Measurements from ENCODE around the gene ADGRG3.

ADGRG3 gene

DNA sequence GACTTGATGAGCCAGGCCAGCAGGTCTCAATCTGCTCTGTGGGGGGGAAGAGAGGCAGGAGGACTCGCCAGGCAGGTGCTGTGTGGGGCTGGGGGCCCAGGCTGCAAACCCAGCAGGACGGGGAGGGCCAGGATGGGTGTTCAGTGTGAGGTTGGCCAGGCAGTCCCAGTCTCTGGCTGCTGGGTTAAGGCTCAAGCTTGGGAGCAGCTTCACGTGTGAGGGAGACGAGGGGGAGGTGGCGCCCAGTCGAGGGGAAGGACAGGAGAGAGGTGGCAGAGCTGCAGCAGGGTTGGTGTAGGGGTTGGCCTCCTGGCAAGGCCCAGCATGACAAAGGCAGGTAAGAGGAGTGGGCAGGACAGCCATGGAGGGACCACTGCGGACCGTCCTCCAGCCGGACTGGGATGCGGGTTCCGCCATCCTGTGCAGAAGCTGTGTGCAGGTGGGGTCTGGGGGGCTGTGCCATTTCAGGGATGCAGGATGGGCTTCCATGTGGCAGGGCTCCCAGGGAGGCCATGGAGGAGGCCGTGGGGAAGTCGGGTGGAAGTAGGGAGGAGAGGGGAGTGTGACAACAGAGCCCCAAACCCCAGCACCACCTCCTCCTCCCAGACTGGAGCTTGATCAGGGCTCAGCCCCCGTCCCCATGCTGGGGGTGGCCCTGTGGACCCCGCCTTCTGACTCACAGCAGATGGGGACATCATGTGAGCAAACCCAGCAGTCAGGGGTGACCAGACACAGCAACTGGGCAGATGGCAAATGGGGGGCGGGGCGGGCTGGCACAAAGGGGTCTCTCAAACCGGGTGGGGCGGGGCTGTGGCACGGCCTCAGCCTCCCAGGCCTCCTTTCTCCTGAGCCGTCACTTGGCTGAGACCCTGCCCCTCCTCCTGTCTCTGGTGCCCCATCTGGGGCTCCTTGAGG, 36.9 kb upstream of the ADGRG3 start:
- DNase-seq: no peak

DNA sequence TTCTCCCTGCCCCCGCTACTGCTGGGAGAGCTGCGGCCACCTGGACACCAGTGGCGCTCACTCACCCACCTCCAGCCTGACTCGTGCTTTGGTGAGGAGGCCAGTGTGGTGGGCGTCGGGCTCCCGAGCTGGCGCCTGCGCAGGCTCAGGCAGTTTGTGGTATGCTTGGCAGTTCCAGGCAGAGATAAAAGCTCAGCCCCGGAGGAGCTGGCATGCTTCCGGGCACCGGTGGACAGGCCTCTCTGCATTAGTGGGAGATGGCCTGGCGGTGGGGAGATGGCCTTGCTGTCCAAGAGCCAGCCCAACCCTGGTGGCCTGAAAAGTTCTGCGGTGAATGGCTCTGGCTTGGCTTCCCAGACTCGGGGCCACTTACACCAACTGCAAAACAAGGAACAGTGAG, 35.5 kb upstream of the ADGRG3 start:
- DNase-seq: no peak

DNA sequence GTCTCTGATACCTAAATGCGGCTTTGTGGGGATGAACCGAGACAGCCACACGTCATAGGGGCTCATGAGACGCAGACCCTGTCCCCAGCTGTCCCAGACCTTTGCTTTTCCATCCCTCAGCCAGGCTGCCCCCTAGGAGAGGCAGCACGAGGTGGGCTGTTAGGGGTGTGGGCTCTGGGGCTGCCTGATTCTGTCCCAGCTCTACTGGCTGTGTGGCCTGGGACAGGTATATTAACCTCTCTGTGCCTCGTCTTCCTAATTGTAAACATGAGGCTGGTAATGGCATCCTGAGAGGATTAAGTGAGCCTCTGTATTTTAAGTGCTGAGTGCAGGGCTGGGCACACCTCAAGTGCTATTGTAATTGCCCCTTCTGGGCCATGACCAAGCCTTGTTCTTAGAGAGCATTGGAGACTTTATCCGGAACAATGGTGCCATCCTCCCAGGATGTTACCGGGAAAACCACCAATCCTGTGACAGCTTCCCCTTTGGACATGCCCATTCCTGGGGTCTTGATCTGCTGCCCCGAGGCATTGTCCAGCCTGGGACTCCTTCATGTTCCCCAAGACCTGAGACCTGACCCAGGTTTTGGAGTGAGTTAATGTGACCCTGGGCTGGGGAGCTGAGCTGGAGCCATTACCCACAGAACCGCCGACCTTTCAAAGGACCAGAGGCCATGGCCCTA, 34.6 kb upstream of the ADGRG3 start:
- DNase-seq: no peak

DNA sequence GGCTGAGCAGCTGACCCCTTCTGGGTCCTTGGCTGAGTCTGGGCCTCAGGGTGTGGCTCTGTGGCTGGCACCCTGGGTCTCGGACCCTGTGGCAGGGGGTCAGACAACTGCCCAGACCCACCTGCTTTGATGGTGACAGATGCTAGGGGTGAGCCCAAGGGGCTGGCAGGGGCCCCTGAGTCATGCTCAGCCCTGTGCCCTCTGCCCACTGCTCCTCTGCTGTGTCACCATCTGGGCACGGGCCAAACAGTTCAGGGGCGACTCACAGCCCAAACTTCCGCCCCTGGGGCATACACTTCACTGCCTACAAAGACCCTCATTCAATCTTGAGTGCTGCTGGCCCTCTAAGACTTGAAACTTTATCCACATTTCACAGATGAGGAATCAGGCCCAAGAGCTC, 33.9 kb upstream of the ADGRG3 start:
- no peak for DNase-seq

DNA sequence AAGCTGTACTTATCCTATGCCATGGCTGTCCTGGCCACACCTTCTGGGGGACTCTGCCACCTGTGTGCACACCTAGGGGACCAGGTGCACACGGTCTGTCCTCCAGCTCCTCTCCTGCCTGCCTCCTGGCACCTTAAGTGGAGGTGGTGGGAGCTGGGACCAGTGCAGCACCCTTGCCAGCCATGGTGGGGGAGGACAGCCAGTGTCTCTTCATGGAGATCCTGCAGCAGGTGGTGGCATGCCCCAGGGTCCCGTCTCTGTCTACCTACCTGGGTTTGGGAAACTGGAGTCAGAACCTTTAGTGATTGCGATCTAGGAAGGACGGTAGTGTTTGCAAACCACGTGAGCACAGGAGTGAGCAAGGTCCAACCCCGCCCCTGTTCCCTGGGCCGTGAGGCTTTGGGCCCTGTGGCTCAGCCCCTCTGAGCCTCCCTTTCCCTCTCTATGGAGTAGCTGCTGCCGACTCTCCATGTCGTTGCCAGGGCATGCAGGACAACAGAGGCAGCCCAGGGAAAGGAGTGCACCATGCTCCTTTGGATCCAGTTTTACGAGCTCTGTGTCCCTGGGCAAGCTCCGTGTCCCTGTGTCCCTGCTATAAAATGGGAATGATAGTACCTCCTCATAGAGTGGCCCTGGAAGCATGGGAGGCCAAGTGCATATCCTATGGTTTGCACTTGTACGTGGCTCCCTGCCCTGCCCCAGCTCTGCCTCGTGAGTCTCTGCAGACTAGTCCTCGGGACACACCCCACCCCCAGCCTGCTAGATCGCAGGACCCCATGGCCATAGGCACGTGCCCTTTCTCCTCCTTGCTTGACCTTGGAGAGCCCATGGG, 32.6 kb upstream of the ADGRG3 start:
- DNase-seq: no peak

DNA sequence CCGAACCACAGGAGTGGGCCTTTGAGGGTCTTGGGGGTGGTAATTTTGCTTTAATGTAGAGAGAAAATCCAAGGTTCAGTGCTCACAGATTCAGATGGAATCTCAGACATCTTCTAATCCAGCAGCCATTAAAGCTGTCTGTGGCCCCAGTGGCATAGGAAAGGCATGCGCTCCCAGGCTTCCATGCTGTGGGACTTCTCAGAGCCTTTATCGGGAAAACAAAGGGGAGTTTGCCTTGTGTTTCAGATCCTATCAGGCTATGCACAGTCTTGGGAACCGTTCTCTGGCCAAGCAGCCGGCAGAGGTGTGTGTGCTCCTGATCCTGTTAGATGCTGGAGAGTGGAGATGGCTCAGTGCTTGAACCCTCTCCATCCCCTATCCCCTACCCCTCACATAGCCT, 31.9 kb upstream of the ADGRG3 start:
- DNase-seq: no peak

DNA sequence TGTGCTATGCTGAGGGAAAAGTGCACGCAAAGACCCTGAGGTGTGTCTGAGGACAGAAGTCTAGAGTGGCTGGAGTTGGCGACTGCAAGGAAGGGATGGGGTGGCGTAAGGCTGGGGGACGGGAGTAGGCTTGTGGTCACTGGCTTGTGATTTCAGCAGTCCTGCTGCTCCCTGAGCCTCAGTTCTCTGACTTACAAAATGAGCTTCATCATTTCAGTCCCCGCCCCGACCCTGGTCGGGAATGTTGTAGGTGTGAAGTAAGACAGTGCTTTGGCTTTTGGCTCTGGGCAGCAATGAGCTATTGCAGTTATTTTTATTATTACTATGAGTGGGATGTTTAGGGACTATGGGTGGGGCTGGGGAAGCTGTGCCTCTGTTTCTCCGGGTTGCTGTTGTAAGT, 31.1 kb upstream of the ADGRG3 start:
- DNase-seq: no peak

DNA sequence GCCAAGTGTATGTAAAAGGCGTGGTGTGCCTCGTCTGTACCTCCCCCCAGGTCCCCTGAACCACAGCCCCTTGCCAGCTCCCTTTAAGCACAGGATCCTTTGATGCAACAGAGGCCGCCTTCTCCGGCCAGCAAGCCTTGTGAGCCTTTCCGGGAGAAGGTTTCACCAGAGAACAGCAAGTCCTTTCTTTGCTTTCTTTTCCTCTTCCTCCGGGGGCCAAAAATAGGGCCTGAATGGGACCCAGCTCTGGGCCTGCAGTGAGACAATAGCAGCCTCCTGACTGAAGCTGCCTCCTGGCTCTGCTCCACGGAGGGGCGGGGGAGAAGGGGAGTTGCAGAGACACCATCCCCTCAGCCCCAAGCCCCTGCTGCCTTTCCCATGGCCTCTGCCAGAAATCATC, 30.7 kb upstream of the ADGRG3 start:
- DNase-seq: no peak

DNA sequence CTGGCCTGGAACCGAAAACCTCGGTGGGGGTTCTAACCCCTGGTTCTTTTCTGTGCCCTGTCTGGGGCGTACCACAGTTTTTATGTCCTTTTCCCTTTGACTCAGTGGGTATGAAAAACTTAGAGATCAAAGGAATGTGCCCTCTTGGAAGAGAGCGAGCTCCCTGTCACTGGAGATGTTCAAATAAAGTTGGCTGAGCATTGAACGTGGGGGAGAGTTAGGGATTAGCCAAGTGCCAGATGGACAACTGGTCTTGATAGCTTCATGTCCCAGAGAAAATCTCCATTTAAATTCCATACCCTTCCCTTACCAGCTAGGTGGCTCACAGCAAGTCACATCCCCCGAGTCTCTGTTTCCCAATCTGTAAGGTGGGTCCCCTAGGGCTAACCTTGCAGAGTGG, 30.1 kb upstream of the ADGRG3 start:
- DNase-seq: no peak

DNA sequence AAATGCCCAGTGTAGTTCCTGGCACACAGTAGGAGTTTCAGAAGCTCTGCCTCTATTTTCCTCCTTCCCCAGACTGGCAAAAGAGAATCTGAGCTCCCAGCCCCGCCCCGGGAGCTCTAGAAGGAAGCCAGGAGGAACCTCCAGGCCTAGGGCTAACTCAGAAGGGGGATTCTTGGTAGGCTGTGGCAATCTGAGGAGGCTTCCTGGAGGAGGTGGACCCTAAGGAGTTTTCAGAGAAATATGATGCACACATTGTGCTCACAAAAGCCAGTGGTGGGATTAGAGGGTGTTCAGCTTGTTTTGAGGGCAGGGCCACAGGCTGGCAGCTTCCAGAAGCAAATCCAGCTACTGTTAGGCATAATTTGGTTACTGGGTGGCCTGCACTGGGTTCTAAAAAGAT, 29.7 kb upstream of the ADGRG3 start:
- no peak for DNase-seq

DNA sequence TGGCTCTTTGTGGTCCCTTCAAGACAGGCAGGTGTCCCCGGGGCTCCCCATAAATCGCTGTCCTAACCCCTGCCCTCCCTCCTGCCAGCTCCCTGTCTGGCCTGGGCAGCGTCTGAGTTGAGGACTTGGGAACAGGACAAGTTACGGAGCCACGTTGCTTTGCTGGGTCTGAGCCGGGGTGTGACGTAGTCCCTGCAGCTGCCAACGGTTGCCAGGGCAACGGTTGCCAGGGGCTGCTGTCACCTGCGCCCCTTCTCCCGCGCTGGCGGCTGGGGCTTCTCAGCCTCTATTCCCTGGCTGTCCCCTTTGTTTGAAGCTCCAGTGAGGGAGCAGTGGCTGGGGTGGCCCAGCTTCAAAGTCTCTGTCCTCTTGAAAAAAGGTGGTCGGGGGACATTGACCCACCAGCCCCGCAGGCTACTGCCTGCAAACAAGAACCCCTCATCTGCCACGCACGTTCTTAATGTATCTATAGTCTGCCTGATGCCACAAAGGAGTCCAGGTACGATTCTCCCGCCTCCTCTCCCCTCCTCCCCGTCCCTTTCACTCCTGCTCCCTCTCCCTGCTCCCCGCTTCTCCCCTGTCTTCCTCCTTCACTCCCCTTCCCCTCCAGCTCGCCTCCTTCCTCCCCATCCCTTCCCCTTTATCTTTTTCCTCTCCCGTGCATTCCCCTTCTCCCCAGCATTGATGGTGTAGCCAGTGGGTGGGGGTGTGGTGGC, 28.8 kb upstream of the ADGRG3 start:
- no peak for DNase-seq

DNA sequence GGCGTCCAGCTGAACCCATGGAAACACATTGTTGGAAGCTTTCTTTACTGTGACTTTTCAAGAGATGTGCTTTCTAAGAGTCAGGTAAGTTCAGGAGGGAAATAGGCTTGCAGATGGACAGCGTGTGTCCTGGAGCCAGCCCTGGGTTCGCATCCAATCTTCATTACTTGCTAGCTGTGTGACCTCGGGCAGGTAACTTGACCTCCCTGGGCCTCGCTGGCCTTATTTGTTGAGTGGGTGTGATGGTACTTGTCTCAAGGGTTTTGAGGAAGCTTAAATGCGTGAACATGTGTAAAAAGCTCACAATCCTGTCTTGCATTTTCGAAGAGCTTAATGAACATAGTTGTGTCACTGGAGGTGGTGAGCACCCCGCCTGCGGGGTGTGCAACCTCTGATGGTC, 27.9 kb upstream of the ADGRG3 start:
- DNase-seq: no peak

DNA sequence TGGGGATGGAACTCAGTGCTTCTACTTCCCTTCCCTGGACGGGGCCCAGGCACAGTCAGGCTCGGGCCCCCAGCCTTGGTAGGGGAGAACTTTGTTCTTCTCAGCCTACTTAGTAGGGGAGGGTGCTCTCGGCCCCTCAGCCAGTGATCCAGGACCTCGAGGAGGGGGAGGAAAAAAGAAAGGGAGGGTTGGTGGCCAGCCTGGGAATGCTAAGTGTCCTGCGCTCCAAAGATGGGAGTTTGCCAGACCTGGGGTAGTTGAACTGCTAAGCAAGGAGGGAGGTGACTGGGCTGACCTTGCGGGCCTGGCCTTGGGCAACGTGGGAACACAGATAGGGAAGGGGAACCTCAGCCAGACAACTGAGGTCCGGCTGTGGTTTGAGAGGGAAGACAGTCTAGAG, 27.5 kb upstream of the ADGRG3 start:
- no peak for DNase-seq

DNA sequence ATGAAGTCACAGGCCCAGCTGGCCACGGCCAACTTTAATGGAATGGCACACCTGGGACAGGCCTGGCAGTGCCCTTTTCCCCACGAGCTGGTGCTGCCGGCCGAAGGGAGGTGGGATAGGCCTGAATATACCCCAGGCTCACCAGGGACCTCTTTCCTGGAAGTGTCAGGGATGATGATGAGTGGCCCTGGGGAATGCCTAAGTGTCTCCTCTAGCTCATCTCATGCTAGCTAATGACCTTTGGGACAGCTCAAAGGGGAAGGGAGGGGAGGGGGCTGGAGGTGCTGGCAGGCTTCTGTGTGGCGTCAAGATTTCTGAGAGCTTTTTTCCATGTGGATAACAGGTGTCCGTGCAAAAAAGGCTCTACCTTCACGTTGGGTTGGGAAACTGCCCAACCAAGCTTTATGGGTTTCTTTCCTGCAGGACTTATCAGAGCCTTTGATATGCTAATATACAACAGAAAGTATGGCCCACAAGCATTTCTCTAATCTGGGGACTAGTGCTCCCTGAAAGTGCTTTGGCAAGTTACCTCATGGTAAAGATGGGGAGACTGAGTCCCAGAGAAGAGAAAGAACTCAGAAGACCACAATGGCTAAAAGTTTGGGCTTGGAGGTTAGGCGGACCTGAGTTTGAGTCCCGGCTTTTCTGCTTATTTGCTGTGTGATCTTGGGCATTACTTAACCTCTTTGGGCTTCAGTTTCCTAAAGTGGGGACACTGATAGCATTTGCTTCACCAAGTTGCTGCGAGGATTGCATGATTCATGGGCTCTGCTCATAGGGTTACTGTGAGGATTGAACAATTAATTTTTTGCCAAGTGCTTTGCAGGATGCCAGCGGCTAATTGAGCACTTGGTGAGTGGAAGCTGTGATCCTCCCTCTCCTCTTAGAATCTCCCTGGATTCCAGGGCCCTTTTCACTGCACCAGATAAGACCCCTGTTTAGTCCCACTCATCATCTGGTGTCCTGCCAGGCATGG, 25.7 kb upstream of the ADGRG3 start:
- DNase-seq: no peak

DNA sequence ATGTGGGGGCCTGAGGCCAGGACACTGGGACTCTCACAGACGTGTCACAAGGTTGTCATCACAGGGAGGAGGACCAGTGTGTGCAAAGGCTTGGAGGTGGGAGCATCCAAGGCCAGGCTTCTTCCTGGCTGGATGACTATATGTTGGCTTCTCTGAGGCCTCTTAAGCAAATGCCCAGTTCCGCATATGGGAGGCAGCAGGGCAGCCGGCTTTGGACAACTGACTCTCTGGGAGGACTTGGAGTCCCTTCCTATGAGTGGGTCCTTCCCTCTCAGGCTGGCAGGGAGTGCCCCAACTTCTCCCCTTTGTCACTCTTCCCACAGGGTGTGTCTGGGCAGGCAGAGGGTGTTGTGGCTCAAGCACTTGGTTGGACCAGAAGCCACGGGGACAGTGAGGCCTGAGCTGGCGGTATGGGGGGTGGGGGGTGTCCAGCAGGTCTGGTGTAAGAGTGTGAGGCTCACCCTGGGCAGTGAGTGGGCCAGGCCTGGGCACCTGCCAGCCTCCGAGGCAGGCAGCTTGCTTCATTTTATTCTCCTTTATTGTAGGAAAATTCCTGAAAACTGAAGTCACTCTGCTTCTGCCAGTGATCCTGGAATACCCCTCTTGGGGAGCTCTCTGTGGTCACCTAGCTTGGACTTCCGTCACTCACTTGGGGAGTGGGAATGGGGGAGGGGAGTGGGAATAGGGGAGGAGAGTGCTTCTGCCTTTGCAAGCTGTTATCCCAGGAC, 24.8 kb upstream of the ADGRG3 start:
- DNase-seq: no peak

DNA sequence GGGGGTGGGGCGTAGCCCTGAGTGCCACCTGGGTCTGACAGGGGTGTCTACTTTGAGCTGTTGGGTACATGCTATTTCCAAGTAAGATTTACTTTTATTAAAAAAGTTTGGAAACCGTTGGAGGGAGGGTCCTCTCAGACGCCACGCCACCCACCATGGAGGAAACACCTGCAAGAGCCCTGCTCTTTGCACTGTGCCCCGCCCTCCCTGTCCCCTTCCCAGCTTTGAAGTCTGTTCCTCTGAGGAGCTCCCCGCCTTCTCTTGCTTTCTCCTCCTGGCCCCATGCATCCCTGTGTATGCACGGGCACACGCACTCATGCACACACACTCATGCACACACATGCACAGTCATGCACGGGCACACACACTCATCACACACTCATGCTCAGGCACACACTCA, 24.2 kb upstream of the ADGRG3 start:
- no peak for DNase-seq

DNA sequence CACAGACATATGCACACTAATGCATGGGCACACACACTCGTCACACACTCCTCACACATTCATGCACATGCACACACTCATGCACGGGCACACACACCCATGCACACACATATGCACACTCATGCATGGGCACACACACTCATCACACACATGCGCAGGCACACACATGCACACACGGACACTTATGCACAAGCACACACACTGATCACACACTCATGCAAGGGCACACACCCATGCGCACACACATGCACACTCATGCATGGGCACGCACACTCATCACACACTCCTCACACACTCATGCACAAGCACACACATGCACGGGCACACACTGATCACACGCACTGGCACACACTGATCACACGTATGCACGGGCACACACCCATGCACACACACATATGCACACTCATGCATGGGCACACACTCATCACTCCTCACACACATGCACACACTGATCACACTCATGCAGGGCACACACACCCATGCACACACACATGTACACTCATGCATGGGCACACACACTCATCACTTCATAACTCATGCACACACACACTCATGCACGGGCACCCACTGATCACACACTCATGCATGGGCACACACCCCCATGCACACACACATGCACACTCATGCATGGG, 23.6 kb upstream of the ADGRG3 start:
- DNase-seq: no peak

DNA sequence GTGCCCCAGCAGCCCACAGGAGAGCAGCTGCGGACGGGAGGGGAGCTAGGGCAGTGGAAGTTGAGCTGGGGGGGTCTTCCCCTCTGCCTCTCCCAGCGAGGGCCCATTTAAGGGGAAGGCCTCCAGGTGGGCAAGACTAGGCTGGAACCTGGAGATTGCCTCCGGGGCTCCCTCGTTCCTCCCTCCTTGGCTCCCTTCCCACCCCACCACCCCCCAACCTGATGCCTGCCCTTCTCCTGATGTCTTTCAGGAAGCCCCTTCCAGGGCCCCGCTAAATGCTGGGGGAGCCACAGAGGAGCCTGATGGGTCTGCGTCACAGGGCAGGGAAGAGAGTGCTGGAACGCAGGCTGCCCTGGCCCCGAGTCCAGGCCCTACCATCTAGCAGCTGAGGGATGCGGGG, 22.9 kb upstream of the ADGRG3 start:
- no peak for DNase-seq

DNA sequence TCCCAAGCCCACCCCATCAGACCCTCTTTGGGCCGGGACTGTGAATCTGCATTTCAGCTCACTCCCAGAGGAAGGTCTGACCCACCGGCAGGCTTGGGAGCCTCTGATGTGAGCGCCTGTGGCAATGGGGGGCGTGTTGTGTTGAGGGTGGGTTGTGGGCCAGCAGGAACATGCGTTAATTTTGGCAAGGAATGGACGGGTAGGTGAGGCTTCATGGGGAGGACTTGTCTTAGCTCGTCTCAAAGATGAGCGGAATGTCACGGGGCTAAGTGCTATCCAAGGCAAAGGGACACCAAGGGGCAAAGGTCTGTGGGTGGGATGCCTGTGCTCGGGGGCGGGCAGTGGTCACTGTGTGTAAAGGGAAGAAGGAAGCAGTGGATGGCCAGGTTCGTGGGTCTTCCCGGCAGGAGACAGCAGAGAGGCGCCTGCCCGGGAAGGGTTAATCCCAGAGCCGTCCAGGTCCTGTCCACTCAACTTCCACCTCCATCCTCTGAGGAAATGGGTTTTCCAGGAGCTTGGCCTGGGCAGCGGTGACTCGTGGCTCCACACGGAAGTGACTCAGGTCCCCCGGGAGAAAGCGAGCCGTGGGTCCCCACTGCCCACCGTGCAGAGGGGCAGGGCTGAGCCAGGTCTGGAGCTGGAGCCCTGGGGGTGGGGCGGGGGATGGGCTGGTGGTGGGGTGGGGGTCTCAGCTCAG, 22.3 kb upstream of the ADGRG3 start:
- no peak for DNase-seq
